Esophagus squamous epithelium (tissue), 4 donors: ENCODE data around the gene NUMBL.

Source experiments
- CTCF ChIP-seq, 6 experiments: fragments of 450-650 bp in 4 of 6; fragments of 200-600 bp in 2 of 6; sonication (generic) in 2 of 6; IDR thresholded peaks; one replicate each; pipeline ENCODE4 v1.5.1; 2016 to 2019; ENCODE audit warnings: antibody characterized with exemption in 6 of 6, mild to moderate bottlenecking in 4 of 6, moderate library complexity in 4 of 6
- POLR2A ChIP-seq, 4 donors: fragments of 450-650 bp; IDR thresholded peaks; one replicate each; pipeline ENCODE4 v1.6.1; 2017; ENCODE audit warnings: antibody characterized with exemption in 4 of 4, mild to moderate bottlenecking in 4 of 4, moderate library complexity in 3 of 4

GRCh38 chr19:40736661-40737060, 46.2 kb upstream of the NUMBL start:
- TF ChIP-seq CTCF (IDR thresholded peaks at IDR 0.05) = no peak
- no peak for TF ChIP-seq POLR2A (IDR thresholded peaks at IDR 0.05)
